ENCODE data around the gene RMND1.

- TF ChIP-seq CTCF (conservative IDR thresholded peaks at IDR 0.05; ENCODE audit: low read length) (no peak), EZH2phosphoT487 (IDR thresholded peaks at IDR 0.05; ENCODE audit: borderline replicate concordance) (no peak)
Measured at GRCh38 chr6:151357758-151358436, 94.0 kb downstream of the RMND1 start.

Measured in Loucy (cell line).